H9 (cell line): ENCODE measurements around the gene HSPA12A. TPM values are rescaled to one million over a fixed set of nuclear protein-coding genes. Genes with fewer than 3 reads are reported as not detected.

ENCODE experiments used
- DNase-seq: peaks from one replicate; pipeline ENCODE4 v3.0.0-alpha.2; 2017
- H2AFZ ChIP-seq: one replicate; pipeline ENCODE4 v1.6.1; 2013; ENCODE audit warnings: mild to moderate bottlenecking, low read length, control low read depth, moderate library complexity
- H2AK5ac ChIP-seq: 2 replicates; pipeline ENCODE4 v1.6.1; 2013; ENCODE audit warnings: low read length, control low read depth, mixed read lengths; ENCODE audit not compliant: insufficient read length
- H2BK120ac ChIP-seq: one replicate; pipeline ENCODE4 v1.6.1; 2013; ENCODE audit warnings: low read depth, mild to moderate bottlenecking, low read length, control low read depth, inconsistent platforms; ENCODE audit not compliant: poor library complexity, severe bottlenecking
- H2BK12ac ChIP-seq: 2 replicates; pipeline ENCODE4 v1.6.1; 2013; ENCODE audit warnings: low read length, control low read depth, mixed read lengths, low read depth; ENCODE audit not compliant: insufficient read length
- H2BK15ac ChIP-seq: 2 replicates; pipeline ENCODE4 v1.6.1; 2013; ENCODE audit warnings: low read depth, low read length, control low read depth
- H2BK20ac ChIP-seq: one replicate; pipeline ENCODE4 v1.6.1; 2013; ENCODE audit warnings: low read depth, mild to moderate bottlenecking, low read length, control low read depth, inconsistent platforms; ENCODE audit not compliant: poor library complexity, severe bottlenecking
- H2BK5ac ChIP-seq: 2 replicates; pipeline ENCODE4 v1.6.1; 2013; ENCODE audit warnings: low read length, control low read depth, mixed read lengths; ENCODE audit not compliant: insufficient read length
- H3K14ac ChIP-seq: 2 replicates; pipeline ENCODE4 v1.6.1; 2013; ENCODE audit warnings: low read length, control low read depth; ENCODE audit not compliant: insufficient read depth
- H3K18ac ChIP-seq: 2 replicates; pipeline ENCODE4 v1.6.1; 2013; ENCODE audit warnings: low read depth, mild to moderate bottlenecking, mixed read lengths, low read length, control low read depth; ENCODE audit not compliant: insufficient read length
- H3K23ac ChIP-seq: 2 replicates; pipeline ENCODE4 v1.6.1; 2013; ENCODE audit warnings: low read length, control low read depth, mixed read lengths, low read depth; ENCODE audit not compliant: insufficient read length
- H3K23me2 ChIP-seq: 2 replicates; pipeline ENCODE4 v1.6.1; 2013; ENCODE audit warnings: low read depth, mild to moderate bottlenecking, mixed read lengths, low read length, control low read depth; ENCODE audit not compliant: insufficient read length, poor library complexity, severe bottlenecking
- H3K27ac ChIP-seq: 2 replicates; pipeline ENCODE4 v1.5.1; 2013; ENCODE audit warnings: low read length, control low read depth, mixed read lengths, low read depth; ENCODE audit not compliant: insufficient read length
- H3K27me3 ChIP-seq: 2 replicates; pipeline ENCODE4 v1.6.1; 2013; ENCODE audit warnings: low read length, control low read depth, inconsistent platforms; ENCODE audit not compliant: insufficient read depth
- H3K4ac ChIP-seq: 2 replicates; pipeline ENCODE4 v1.6.1; 2013; ENCODE audit warnings: low read depth, mild to moderate bottlenecking, control low read depth, inconsistent platforms, low read length, moderate library complexity
- H3K4me1 ChIP-seq: 2 replicates; pipeline ENCODE4 v1.6.1; 2013; ENCODE audit warnings: low read length, control low read depth, inconsistent platforms; ENCODE audit not compliant: insufficient read depth
- H3K4me2 ChIP-seq: 2 replicates; pipeline ENCODE4 v1.6.1; 2013; ENCODE audit warnings: low read length, control low read depth, mixed read lengths; ENCODE audit not compliant: insufficient read length, insufficient read depth
- H3K56ac ChIP-seq: 2 replicates; pipeline ENCODE4 v1.6.1; 2013; ENCODE audit warnings: low read depth, mild to moderate bottlenecking, mixed read lengths, low read length, control low read depth; ENCODE audit not compliant: insufficient read length
- H3K79me1 ChIP-seq: 2 replicates; pipeline ENCODE4 v1.6.1; 2013; ENCODE audit warnings: low read depth, mild to moderate bottlenecking, moderate library complexity, low read length, control low read depth, inconsistent platforms; ENCODE audit not compliant: insufficient read depth, poor library complexity, severe bottlenecking
- H3K79me2 ChIP-seq: 2 replicates; pipeline ENCODE4 v1.6.1; 2013; ENCODE audit warnings: low read length, control low read depth, inconsistent platforms; ENCODE audit not compliant: insufficient read depth
- H3K9ac ChIP-seq: 2 replicates; pipeline ENCODE4 v1.6.1; 2013; ENCODE audit warnings: low read length, control low read depth, mixed read lengths; ENCODE audit not compliant: insufficient read length; ENCODE audit errors: extremely low read depth
- H3K9me3 ChIP-seq: one replicate; pipeline ENCODE4 v1.6.1; 2013; ENCODE audit warnings: low read depth, low read length, inconsistent platforms; ENCODE audit not compliant: control insufficient read depth
- H3T11ph ChIP-seq: one replicate; pipeline ENCODE4 v1.6.1; 2013; ENCODE audit warnings: mild to moderate bottlenecking, low read length, control low read depth, inconsistent platforms
- H4K20me1 ChIP-seq: one replicate; pipeline ENCODE4 v1.6.1; 2013; ENCODE audit not compliant: control insufficient read depth, insufficient read length, insufficient read depth
- H4K5ac ChIP-seq: 2 replicates; pipeline ENCODE4 v1.6.1; 2013; ENCODE audit warnings: low read depth, mild to moderate bottlenecking, mixed read lengths, low read length, control low read depth; ENCODE audit not compliant: insufficient read length
- H4K8ac ChIP-seq: replicated peaks from 2 replicates; pipeline ENCODE4 v1.6.1; 2013; ENCODE audit warnings: low read length, control low read depth, mixed read lengths, low read depth; ENCODE audit not compliant: insufficient read length
- H4K91ac ChIP-seq: 2 replicates; pipeline ENCODE4 v1.6.1; 2013; ENCODE audit warnings: low read depth, mild to moderate bottlenecking, moderate library complexity, mixed read lengths, low read length, control low read depth; ENCODE audit not compliant: insufficient read length
- H3K27ac Mint-ChIP-seq, 3 experiments: 2 replicates in 2 of 3; 3 replicates in 1 of 3; pipeline ENCODE4 v1.8.0; 2020 to 2021; ENCODE audit warnings: mixed read lengths in 3 of 3, mild to moderate bottlenecking in 1 of 3, moderate library complexity in 1 of 3
- H3K27me3 Mint-ChIP-seq: 2 replicates; pipeline ENCODE4 v1.8.0; 2021; ENCODE audit warnings: low read depth, mild to moderate bottlenecking, moderate library complexity, mixed read lengths
- H3K36me3 Mint-ChIP-seq, 3 experiments: 2 replicates in 2 of 3; 3 replicates in 1 of 3; pipeline ENCODE4 v1.8.0; 2020 to 2021; ENCODE audit warnings: low read depth in 3 of 3, mixed read lengths in 3 of 3; ENCODE audit not compliant: insufficient read depth in 1 of 3
- H3K4me1 Mint-ChIP-seq, 2 experiments: 2 replicates each; pipeline ENCODE4 v1.8.0; 2020; ENCODE audit warnings: mixed read lengths in 2 of 2
- H3K4me3 Mint-ChIP-seq, 2 experiments: 2 replicates in 1 of 2; 3 replicates in 1 of 2; pipeline ENCODE4 v1.8.0; 2020 to 2021; ENCODE audit warnings: mild to moderate bottlenecking in 2 of 2, mixed read lengths in 2 of 2, moderate library complexity in 1 of 2
- H3K9me3 Mint-ChIP-seq, 2 experiments: 2 replicates in 1 of 2; 3 replicates in 1 of 2; pipeline ENCODE4 v1.8.0; 2020; ENCODE audit warnings: mild to moderate bottlenecking in 2 of 2, mixed read lengths in 2 of 2, moderate library complexity in 1 of 2
- WGBS: extraction: QIAGEN DNeasy Blood & Tissue Kit; methylation state at CpG from one replicate; pipeline ENCODE4 v1.1.7; 2013; ENCODE audit warnings: missing lambda C conversion rate, low lambda C conversion rate, mixed read lengths; ENCODE audit not compliant: insufficient read length; ENCODE audit errors: extremely low coverage; 5-methylcytosine and 5-hydroxymethylcytosine counted together
- total RNA-seq: library from RNA; stranded (reverse); gene quantifications from 2 replicates; pipeline ENCODE4 v1.2.1, GENCODE V29; 2021
- TF ChIP-seq, protein P1 (sequence below): fragments of 200-600 bp; sonication (generic); conservative IDR thresholded peaks from 3 replicates; pipeline ENCODE4 v1.8.0; 2021; ENCODE audit warnings: antibody characterized with exemption, mild to moderate bottlenecking

HSPA12A gene
- total RNA-seq, 1 experiment from 2014 or later = 3.2 TPM

DNA sequence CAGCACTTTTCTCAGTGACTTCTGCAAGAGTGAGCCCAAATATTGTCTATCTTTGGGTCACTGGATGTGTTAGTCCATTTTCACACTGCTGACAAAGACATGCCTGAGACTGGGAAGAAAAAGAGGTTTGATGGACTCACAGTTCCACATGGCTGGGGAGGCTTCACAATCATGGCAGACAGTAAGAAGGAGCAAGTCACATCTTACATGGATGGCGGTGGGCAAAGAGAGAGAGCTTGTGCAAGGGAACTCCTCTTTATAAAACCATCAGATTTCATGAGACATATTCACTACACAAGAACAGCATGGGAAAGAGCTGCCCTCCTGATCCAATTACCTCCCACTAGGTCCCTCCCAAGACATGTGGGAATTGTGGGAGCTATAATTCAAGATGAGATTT is 6.1 kb upstream of the HSPA12A start:
- peaks cover 55% of the 10 kb centered on the region for H3K27me3 Mint-ChIP-seq
- no peak overlapping the region for H3K27ac Mint-ChIP-seq
- Histone ChIP-seq H4K5ac (no peak overlapping the region), H2BK15ac (no peak overlapping the region), H3T11ph (no peak overlapping the region), H2AFZ (no peak overlapping the region), H3K18ac (no peak overlapping the region), H3K79me1 (no peaks in the 10 kb centered on the region), H3K23me2 (no peaks in the 10 kb centered on the region), H3K9ac (no peak overlapping the region), H3K4me1 (no peaks in the 10 kb centered on the region), H4K20me1 (no peaks in the 10 kb centered on the region), H2BK20ac (no peak overlapping the region), H3K4me2 (no peak overlapping the region), H4K91ac (no peak overlapping the region), H3K27me3 (peaks cover 5% of the 10 kb centered on the region), H3K56ac (no peak overlapping the region), H3K9me3 (no peaks in the 10 kb centered on the region), H3K4ac (no peak overlapping the region), H2BK12ac (no peak overlapping the region), H2BK120ac (no peak overlapping the region), H3K27ac (no peak overlapping the region), H2BK5ac (no peak overlapping the region), H4K8ac (no peak overlapping the region), H3K14ac (no peak overlapping the region), H3K79me2 (no peaks in the 10 kb centered on the region), H3K23ac (no peak overlapping the region), H2AK5ac (no peak overlapping the region)
- TF ChIP-seq, protein P1, sequence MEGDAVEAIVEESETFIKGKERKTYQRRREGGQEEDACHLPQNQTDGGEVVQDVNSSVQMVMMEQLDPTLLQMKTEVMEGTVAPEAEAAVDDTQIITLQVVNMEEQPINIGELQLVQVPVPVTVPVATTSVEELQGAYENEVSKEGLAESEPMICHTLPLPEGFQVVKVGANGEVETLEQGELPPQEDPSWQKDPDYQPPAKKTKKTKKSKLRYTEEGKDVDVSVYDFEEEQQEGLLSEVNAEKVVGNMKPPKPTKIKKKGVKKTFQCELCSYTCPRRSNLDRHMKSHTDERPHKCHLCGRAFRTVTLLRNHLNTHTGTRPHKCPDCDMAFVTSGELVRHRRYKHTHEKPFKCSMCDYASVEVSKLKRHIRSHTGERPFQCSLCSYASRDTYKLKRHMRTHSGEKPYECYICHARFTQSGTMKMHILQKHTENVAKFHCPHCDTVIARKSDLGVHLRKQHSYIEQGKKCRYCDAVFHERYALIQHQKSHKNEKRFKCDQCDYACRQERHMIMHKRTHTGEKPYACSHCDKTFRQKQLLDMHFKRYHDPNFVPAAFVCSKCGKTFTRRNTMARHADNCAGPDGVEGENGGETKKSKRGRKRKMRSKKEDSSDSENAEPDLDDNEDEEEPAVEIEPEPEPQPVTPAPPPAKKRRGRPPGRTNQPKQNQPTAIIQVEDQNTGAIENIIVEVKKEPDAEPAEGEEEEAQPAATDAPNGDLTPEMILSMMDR = no peak
- H3K4me3 Mint-ChIP-seq = no peak overlapping the region
- H3K9me3 Mint-ChIP-seq = peaks cover 4 to 9% of the 10 kb centered on the region in 2 experiments; a peak in 4 of 5 replicates
- H3K4me1 Mint-ChIP-seq = peaks cover under 1 to 2% of the 10 kb centered on the region in 2 experiments; a peak in 2 of 4 replicates
- no CpG with 5 or more reads among the region's 1 CpG for WGBS
- no peaks in the 10 kb centered on the region; a peak in 1 of 7 replicates for H3K36me3 Mint-ChIP-seq
- no peak for DNase-seq
